ENCODE results near the gene OR6K3.
"Not testable (repeated sequence)": the region's sequence is repeated elsewhere in the genome, so short reads cannot be mapped to it uniquely, and the experiment has no call there.

The OR6K3 gene

DNA sequence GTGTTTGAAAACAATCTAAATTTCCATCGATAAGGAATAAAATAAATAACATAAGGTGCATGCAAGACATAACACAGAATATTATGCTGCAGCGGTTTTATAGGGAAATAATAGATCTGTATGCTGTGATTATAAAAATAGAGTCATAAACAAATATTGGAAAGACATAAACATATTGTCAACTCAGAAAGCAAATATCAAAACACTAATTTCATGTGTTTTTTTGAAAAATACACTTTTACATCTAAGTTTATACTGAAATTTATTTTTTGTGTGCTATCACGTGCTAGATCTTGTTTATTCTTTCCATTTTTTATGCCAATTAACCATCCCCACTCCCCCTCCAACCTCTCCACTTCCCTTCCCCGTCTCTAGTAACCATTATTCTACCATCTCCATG is 9.4 kb downstream of the OR6K3 start:
- H3K4me3 ChIP-seq (ENCODE audit: low read length) = no peak overlapping the region
- no peak for TF ChIP-seq CTCF (IDR thresholded peaks at IDR 0.05; ENCODE audit: insufficient read depth, low read depth, low read length, missing control alignments)
- no peak for DNase-seq (ENCODE audit: low read depth)

DNA sequence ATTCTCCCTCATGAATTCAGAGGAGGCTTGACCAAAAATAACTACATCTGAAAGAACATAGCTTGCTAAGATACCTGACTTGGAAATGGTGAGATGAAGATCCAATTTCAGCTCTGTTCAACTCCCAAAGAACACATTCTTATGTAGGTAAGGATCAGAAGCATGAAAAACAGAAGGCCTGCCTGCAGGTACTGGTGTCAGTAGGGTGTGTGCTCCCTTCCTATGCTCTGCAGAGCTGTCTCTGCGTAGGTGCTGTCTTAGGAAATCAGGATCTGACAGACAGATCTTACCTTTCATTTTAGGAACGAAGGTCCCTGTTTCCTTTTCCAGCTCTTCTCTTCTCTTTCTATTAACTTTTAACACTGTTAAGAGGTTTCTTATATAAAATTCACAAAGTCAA is 14.4 kb downstream of the OR6K3 start:
- DNase-seq (ENCODE audit: low read depth) = no peak
- TF ChIP-seq CTCF (IDR thresholded peaks at IDR 0.05; ENCODE audit: insufficient read depth, low read depth, low read length, missing control alignments) = no peak
- no peak overlapping the region for H3K4me3 ChIP-seq (ENCODE audit: low read length)

GRCh38 chr1:158700552-158700951 is 20.0 kb downstream of the OR6K3 start, which contains the start of gene OR6K2:
TSS of gene OR6K2 (minus strand) at chr1:158700652. CDS start at chr1:158700652, 0 bp downstream.
- no peak for DNase-seq (ENCODE audit: low read depth)
- no peak within 1 kb of the TSS for H3K4me3 ChIP-seq (ENCODE audit: low read length)
- TF ChIP-seq CTCF (IDR thresholded peaks at IDR 0.05; ENCODE audit: insufficient read depth, low read depth, low read length, missing control alignments) = no peak

DNA sequence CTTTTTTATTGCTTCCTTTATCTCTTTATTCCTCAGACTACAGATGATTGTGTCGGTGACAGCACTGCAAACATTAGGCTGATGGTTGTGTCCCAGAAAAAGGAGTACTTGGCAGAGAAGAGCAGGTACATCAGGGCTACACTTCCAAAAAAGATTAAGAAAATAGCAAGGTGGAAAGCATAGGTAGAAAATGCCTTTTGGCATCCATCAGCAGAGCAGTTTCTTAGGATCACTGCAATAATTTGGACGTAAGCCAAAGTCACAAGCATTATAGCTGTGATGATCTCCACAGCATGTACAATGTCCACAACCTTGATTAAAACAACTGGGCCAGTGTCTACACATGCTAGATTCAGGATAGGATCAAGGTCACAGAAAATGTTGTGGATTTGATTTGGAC is 25.9 kb downstream of the OR6K3 start:
- no peak overlapping the region for H3K4me3 ChIP-seq (ENCODE audit: low read length)
- no peak for TF ChIP-seq CTCF (IDR thresholded peaks at IDR 0.05; ENCODE audit: insufficient read depth, low read depth, low read length, missing control alignments)
- DNase-seq (ENCODE audit: low read depth) = no peak

DNA sequence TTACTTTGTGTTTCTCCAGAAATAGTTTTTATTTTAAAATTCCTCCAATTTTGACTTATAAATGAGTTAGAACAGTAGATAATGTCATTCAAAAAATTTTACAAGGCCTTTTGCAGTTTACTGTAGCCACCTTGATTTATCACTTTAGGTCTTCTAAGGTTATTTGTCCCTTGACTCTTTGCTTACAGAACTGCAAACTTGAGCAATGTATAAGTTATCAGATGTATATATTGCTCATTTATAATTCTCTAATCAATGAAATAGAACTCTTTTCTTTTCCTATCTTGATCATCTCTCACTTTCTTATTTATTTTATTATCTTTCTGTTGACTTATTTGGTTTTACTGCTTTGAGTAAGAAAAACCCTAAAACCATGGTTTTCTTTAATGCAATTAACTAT is 28.2 kb downstream of the OR6K3 start:
- no peak overlapping the region for H3K4me3 ChIP-seq (ENCODE audit: low read length)
- no peak for TF ChIP-seq CTCF (IDR thresholded peaks at IDR 0.05; ENCODE audit: insufficient read depth, low read depth, low read length, missing control alignments)
- no peak for DNase-seq (ENCODE audit: low read depth)

DNA sequence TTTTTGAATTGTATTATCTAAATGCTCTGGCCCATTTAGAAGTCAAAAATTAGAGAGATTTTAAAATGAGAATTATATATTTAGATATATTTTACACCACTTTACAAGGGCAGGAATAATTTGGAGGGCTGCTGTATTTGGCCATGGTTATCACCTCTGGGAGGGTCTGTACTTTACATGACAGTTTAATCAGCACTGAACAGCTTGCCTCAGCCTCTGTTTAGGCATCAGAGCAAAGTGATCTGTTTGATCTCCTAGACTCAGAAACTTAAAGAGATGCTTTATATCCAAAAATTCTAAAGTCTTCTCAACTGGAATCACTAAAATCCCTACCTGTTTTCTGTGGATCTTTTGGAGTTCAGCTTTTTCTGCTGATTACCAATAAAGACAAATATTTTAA is 28.6 kb downstream of the OR6K3 start:
- DNase-seq (ENCODE audit: low read depth) = no peak
- no peak overlapping the region for H3K4me3 ChIP-seq (ENCODE audit: low read length)
- no peak for TF ChIP-seq CTCF (IDR thresholded peaks at IDR 0.05; ENCODE audit: insufficient read depth, low read depth, low read length, missing control alignments)

DNA sequence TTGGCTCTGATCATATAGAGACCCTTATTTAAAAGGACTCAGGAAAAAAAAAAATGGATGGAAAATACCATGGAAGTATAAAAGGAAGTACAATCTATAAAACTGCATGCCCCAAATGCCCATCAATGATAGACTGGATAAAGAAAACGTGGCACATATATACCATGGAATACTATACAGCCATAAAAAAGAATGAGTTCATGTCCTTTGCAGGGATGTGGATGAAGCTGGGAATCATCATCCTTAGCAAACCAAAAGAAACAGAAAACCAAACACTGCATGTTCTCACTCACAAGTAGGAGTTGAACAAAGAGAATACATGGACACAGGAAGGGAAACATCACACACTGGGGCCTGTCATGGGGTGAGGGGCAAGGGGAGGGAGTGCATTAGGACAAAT is 29.4 kb downstream of the OR6K3 start:
- DNase-seq (ENCODE audit: low read depth); H3K4me3 ChIP-seq (ENCODE audit: low read length): not testable (repeated sequence)

DNA sequence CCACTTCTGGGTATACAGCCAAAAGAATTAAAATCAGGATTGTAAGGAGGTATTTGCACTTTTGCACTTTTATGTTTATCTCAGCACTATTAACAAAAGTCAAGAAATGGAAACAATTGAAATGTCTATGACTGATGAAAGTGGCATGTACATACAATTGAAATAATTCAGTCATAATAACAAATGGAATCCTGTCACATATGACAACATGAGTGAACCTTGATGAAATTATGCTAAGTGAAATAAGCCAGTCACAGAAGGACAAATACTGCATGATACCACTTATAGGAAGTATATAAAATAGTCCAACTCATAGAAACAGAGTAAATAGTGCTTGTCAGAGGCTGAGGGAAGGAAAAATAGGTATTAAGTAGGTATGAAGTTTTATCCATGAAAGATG is 30.6 kb downstream of the OR6K3 start:
- no peak for TF ChIP-seq CTCF (IDR thresholded peaks at IDR 0.05; ENCODE audit: insufficient read depth, low read depth, low read length, missing control alignments)
- no peak for DNase-seq (ENCODE audit: low read depth)
- H3K4me3 ChIP-seq (ENCODE audit: low read length) = no peak overlapping the region
